H9 (cell line): ENCODE data around the gene SRGAP2C. TPM values are rescaled to one million over a fixed set of nuclear protein-coding genes. Genes with fewer than 3 reads are reported as not detected.
"Not testable (repeated sequence)": the region's sequence is repeated elsewhere in the genome, so short reads cannot be mapped to it uniquely, and the experiment has no call there.

Source experiments
- DNase-seq: peaks from one replicate; pipeline ENCODE4 v3.0.0-alpha.2; 2017
- H2AFZ ChIP-seq: one replicate; pipeline ENCODE4 v1.6.1; 2013; ENCODE audit warnings: mild to moderate bottlenecking, low read length, control low read depth, moderate library complexity
- H2AK5ac ChIP-seq: 2 replicates; pipeline ENCODE4 v1.6.1; 2013; ENCODE audit warnings: low read length, control low read depth, mixed read lengths; ENCODE audit not compliant: insufficient read length
- H2BK120ac ChIP-seq: one replicate; pipeline ENCODE4 v1.6.1; 2013; ENCODE audit warnings: low read depth, mild to moderate bottlenecking, low read length, control low read depth, inconsistent platforms; ENCODE audit not compliant: poor library complexity, severe bottlenecking
- H2BK12ac ChIP-seq: 2 replicates; pipeline ENCODE4 v1.6.1; 2013; ENCODE audit warnings: low read length, control low read depth, mixed read lengths, low read depth; ENCODE audit not compliant: insufficient read length
- H2BK15ac ChIP-seq: 2 replicates; pipeline ENCODE4 v1.6.1; 2013; ENCODE audit warnings: low read depth, low read length, control low read depth
- H2BK20ac ChIP-seq: one replicate; pipeline ENCODE4 v1.6.1; 2013; ENCODE audit warnings: low read depth, mild to moderate bottlenecking, low read length, control low read depth, inconsistent platforms; ENCODE audit not compliant: poor library complexity, severe bottlenecking
- H2BK5ac ChIP-seq: 2 replicates; pipeline ENCODE4 v1.6.1; 2013; ENCODE audit warnings: low read length, control low read depth, mixed read lengths; ENCODE audit not compliant: insufficient read length
- H3K14ac ChIP-seq: 2 replicates; pipeline ENCODE4 v1.6.1; 2013; ENCODE audit warnings: low read length, control low read depth; ENCODE audit not compliant: insufficient read depth
- H3K18ac ChIP-seq: 2 replicates; pipeline ENCODE4 v1.6.1; 2013; ENCODE audit warnings: low read depth, mild to moderate bottlenecking, mixed read lengths, low read length, control low read depth; ENCODE audit not compliant: insufficient read length
- H3K23ac ChIP-seq: 2 replicates; pipeline ENCODE4 v1.6.1; 2013; ENCODE audit warnings: low read length, control low read depth, mixed read lengths, low read depth; ENCODE audit not compliant: insufficient read length
- H3K23me2 ChIP-seq: 2 replicates; pipeline ENCODE4 v1.6.1; 2013; ENCODE audit warnings: low read depth, mild to moderate bottlenecking, mixed read lengths, low read length, control low read depth; ENCODE audit not compliant: insufficient read length, poor library complexity, severe bottlenecking
- H3K27ac ChIP-seq: 2 replicates; pipeline ENCODE4 v1.5.1; 2013; ENCODE audit warnings: low read length, control low read depth, mixed read lengths, low read depth; ENCODE audit not compliant: insufficient read length
- H3K27me3 ChIP-seq: 2 replicates; pipeline ENCODE4 v1.6.1; 2013; ENCODE audit warnings: low read length, control low read depth, inconsistent platforms; ENCODE audit not compliant: insufficient read depth
- H3K4ac ChIP-seq: 2 replicates; pipeline ENCODE4 v1.6.1; 2013; ENCODE audit warnings: low read depth, mild to moderate bottlenecking, control low read depth, inconsistent platforms, low read length, moderate library complexity
- H3K4me1 ChIP-seq: 2 replicates; pipeline ENCODE4 v1.6.1; 2013; ENCODE audit warnings: low read length, control low read depth, inconsistent platforms; ENCODE audit not compliant: insufficient read depth
- H3K4me2 ChIP-seq: 2 replicates; pipeline ENCODE4 v1.6.1; 2013; ENCODE audit warnings: low read length, control low read depth, mixed read lengths; ENCODE audit not compliant: insufficient read length, insufficient read depth
- H3K56ac ChIP-seq: 2 replicates; pipeline ENCODE4 v1.6.1; 2013; ENCODE audit warnings: low read depth, mild to moderate bottlenecking, mixed read lengths, low read length, control low read depth; ENCODE audit not compliant: insufficient read length
- H3K79me1 ChIP-seq: 2 replicates; pipeline ENCODE4 v1.6.1; 2013; ENCODE audit warnings: low read depth, mild to moderate bottlenecking, moderate library complexity, low read length, control low read depth, inconsistent platforms; ENCODE audit not compliant: insufficient read depth, poor library complexity, severe bottlenecking
- H3K79me2 ChIP-seq: 2 replicates; pipeline ENCODE4 v1.6.1; 2013; ENCODE audit warnings: low read length, control low read depth, inconsistent platforms; ENCODE audit not compliant: insufficient read depth
- H3K9ac ChIP-seq: 2 replicates; pipeline ENCODE4 v1.6.1; 2013; ENCODE audit warnings: low read length, control low read depth, mixed read lengths; ENCODE audit not compliant: insufficient read length; ENCODE audit errors: extremely low read depth
- H3K9me3 ChIP-seq: one replicate; pipeline ENCODE4 v1.6.1; 2013; ENCODE audit warnings: low read depth, low read length, inconsistent platforms; ENCODE audit not compliant: control insufficient read depth
- H3T11ph ChIP-seq: one replicate; pipeline ENCODE4 v1.6.1; 2013; ENCODE audit warnings: mild to moderate bottlenecking, low read length, control low read depth, inconsistent platforms
- H4K20me1 ChIP-seq: one replicate; pipeline ENCODE4 v1.6.1; 2013; ENCODE audit not compliant: control insufficient read depth, insufficient read length, insufficient read depth
- H4K5ac ChIP-seq: 2 replicates; pipeline ENCODE4 v1.6.1; 2013; ENCODE audit warnings: low read depth, mild to moderate bottlenecking, mixed read lengths, low read length, control low read depth; ENCODE audit not compliant: insufficient read length
- H4K8ac ChIP-seq: replicated peaks from 2 replicates; pipeline ENCODE4 v1.6.1; 2013; ENCODE audit warnings: low read length, control low read depth, mixed read lengths, low read depth; ENCODE audit not compliant: insufficient read length
- H4K91ac ChIP-seq: 2 replicates; pipeline ENCODE4 v1.6.1; 2013; ENCODE audit warnings: low read depth, mild to moderate bottlenecking, moderate library complexity, mixed read lengths, low read length, control low read depth; ENCODE audit not compliant: insufficient read length
- H3K27ac Mint-ChIP-seq, 3 experiments: 2 replicates in 2 of 3; 3 replicates in 1 of 3; pipeline ENCODE4 v1.8.0; 2020 to 2021; ENCODE audit warnings: mixed read lengths in 3 of 3, mild to moderate bottlenecking in 1 of 3, moderate library complexity in 1 of 3
- H3K27me3 Mint-ChIP-seq: 2 replicates; pipeline ENCODE4 v1.8.0; 2021; ENCODE audit warnings: low read depth, mild to moderate bottlenecking, moderate library complexity, mixed read lengths
- H3K36me3 Mint-ChIP-seq, 3 experiments: 2 replicates in 2 of 3; 3 replicates in 1 of 3; pipeline ENCODE4 v1.8.0; 2020 to 2021; ENCODE audit warnings: low read depth in 3 of 3, mixed read lengths in 3 of 3; ENCODE audit not compliant: insufficient read depth in 1 of 3
- H3K4me1 Mint-ChIP-seq, 2 experiments: 2 replicates each; pipeline ENCODE4 v1.8.0; 2020; ENCODE audit warnings: mixed read lengths in 2 of 2
- H3K4me3 Mint-ChIP-seq, 2 experiments: 2 replicates in 1 of 2; 3 replicates in 1 of 2; pipeline ENCODE4 v1.8.0; 2020 to 2021; ENCODE audit warnings: mild to moderate bottlenecking in 2 of 2, mixed read lengths in 2 of 2, moderate library complexity in 1 of 2
- H3K9me3 Mint-ChIP-seq, 2 experiments: 2 replicates in 1 of 2; 3 replicates in 1 of 2; pipeline ENCODE4 v1.8.0; 2020; ENCODE audit warnings: mild to moderate bottlenecking in 2 of 2, mixed read lengths in 2 of 2, moderate library complexity in 1 of 2
- WGBS: extraction: QIAGEN DNeasy Blood & Tissue Kit; methylation state at CpG from one replicate; pipeline ENCODE4 v1.1.7; 2013; ENCODE audit warnings: missing lambda C conversion rate, low lambda C conversion rate, mixed read lengths; ENCODE audit not compliant: insufficient read length; ENCODE audit errors: extremely low coverage; 5-methylcytosine and 5-hydroxymethylcytosine counted together
- total RNA-seq: library from RNA; stranded (reverse); gene quantifications from 2 replicates; pipeline ENCODE4 v1.2.1, GENCODE V29; 2021

SRGAP2C gene
- total RNA-seq, 1 experiment from 2014 or later: 16.5 TPM

GRCh38 chr1:121152788-121153187, 32.0 kb upstream of the SRGAP2C start:
- not testable (repeated sequence) for H4K20me1 ChIP-seq, H3K4ac ChIP-seq, H3K27ac ChIP-seq, H3K79me2 ChIP-seq, H4K5ac ChIP-seq, H3K27me3 Mint-ChIP-seq, H3K4me2 ChIP-seq, H3K9me3 Mint-ChIP-seq, H3T11ph ChIP-seq, H3K23me2 ChIP-seq, H2AFZ ChIP-seq, H4K91ac ChIP-seq, H3K9ac ChIP-seq, H3K4me1 ChIP-seq, H2BK120ac ChIP-seq, H2BK20ac ChIP-seq, H3K36me3 Mint-ChIP-seq, H3K14ac ChIP-seq, H2BK12ac ChIP-seq, H3K27ac Mint-ChIP-seq, H2BK5ac ChIP-seq, H3K56ac ChIP-seq, DNase-seq, H3K79me1 ChIP-seq, H3K23ac ChIP-seq, H2AK5ac ChIP-seq, H3K4me3 Mint-ChIP-seq, H3K27me3 ChIP-seq, H3K4me1 Mint-ChIP-seq, H4K8ac ChIP-seq, H2BK15ac ChIP-seq, H3K18ac ChIP-seq, H3K9me3 ChIP-seq

GRCh38 chr1:121154811-121155210, 30.0 kb upstream of the SRGAP2C start:
- not testable (repeated sequence) for H2BK15ac ChIP-seq, H3K9me3 Mint-ChIP-seq, H3K18ac ChIP-seq, H3K4ac ChIP-seq, H3K79me1 ChIP-seq, H3K27me3 ChIP-seq, DNase-seq, H4K5ac ChIP-seq, H3K23ac ChIP-seq, H3K4me1 ChIP-seq, H2BK120ac ChIP-seq, H3K14ac ChIP-seq, H3K27ac ChIP-seq, H2AK5ac ChIP-seq, H4K91ac ChIP-seq, H2AFZ ChIP-seq, H2BK12ac ChIP-seq, H3K4me1 Mint-ChIP-seq, H3K56ac ChIP-seq, H2BK5ac ChIP-seq, H3K27ac Mint-ChIP-seq, H3K36me3 Mint-ChIP-seq, H3K4me3 Mint-ChIP-seq, H3K27me3 Mint-ChIP-seq, H3K9me3 ChIP-seq, H3K4me2 ChIP-seq, H3K23me2 ChIP-seq, H4K8ac ChIP-seq, H3T11ph ChIP-seq, H3K79me2 ChIP-seq, H4K20me1 ChIP-seq, H3K9ac ChIP-seq, H2BK20ac ChIP-seq
- no CpG with 5 or more reads among the region's 2 CpGs for WGBS
